NB4 (cell line): Measurements from ENCODE around the gene SNHG17.

Experiments used
- DNase-seq: peaks from one replicate; pipeline ENCODE4 v3.0.0; 2010; ENCODE audit warnings: low read depth
- H3K4me3 ChIP-seq: one replicate; pipeline ENCODE4 v1.5.1; 2011; ENCODE audit warnings: mild to moderate bottlenecking, low read depth, low read length, moderate library complexity
- MYC ChIP-seq: IDR thresholded peaks from 2 replicates; pipeline ENCODE4 v1.6.1; 2011; ENCODE audit warnings: low read depth, low read length
- POLR2A ChIP-seq: IDR thresholded peaks from 2 replicates; pipeline ENCODE4 v1.6.1; 2011; ENCODE audit warnings: mild to moderate bottlenecking; ENCODE audit not compliant: insufficient read length; ENCODE audit errors: extremely low read depth
- TF ChIP-seq, protein P1 (sequence below): IDR thresholded peaks from 2 replicates; pipeline ENCODE4 v1.6.1; 2011; ENCODE audit warnings: low read depth, low read length
- TF ChIP-seq, protein P2 (sequence below): IDR thresholded peaks from one replicate; pipeline ENCODE4 v1.5.1; 2012; ENCODE audit warnings: low read depth, low read length

Gene SNHG17

DNA sequence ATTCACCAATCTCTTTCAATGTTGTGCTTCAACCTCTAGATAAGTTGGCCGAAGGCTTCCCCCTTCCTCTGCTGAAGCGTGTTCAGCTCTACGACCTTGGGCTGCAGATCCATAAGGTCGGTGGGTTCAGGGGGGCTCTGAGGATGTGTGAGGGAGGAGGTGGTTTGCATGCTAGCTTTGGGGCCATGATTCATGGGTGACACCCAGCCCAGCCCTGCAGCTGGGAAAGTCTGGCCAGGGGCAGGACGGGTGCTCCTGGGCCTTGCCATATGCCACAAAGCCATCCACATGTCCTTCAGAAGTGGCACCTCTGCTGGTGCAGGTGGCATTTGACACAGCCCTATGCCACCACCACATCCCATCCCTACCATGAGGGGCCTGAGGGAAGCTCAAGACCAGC is 61.2 kb downstream of the SNHG17 start:
- TF ChIP-seq POLR2A (no peak), MYC (no peak)
- TF ChIP-seq, protein P1, sequence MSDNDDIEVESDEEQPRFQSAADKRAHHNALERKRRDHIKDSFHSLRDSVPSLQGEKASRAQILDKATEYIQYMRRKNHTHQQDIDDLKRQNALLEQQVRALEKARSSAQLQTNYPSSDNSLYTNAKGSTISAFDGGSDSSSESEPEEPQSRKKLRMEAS = no peak
- TF ChIP-seq, protein P2, sequence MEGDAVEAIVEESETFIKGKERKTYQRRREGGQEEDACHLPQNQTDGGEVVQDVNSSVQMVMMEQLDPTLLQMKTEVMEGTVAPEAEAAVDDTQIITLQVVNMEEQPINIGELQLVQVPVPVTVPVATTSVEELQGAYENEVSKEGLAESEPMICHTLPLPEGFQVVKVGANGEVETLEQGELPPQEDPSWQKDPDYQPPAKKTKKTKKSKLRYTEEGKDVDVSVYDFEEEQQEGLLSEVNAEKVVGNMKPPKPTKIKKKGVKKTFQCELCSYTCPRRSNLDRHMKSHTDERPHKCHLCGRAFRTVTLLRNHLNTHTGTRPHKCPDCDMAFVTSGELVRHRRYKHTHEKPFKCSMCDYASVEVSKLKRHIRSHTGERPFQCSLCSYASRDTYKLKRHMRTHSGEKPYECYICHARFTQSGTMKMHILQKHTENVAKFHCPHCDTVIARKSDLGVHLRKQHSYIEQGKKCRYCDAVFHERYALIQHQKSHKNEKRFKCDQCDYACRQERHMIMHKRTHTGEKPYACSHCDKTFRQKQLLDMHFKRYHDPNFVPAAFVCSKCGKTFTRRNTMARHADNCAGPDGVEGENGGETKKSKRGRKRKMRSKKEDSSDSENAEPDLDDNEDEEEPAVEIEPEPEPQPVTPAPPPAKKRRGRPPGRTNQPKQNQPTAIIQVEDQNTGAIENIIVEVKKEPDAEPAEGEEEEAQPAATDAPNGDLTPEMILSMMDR = no peak
- no peak overlapping the region for H3K4me3 ChIP-seq
- DNase-seq = no peak

DNA sequence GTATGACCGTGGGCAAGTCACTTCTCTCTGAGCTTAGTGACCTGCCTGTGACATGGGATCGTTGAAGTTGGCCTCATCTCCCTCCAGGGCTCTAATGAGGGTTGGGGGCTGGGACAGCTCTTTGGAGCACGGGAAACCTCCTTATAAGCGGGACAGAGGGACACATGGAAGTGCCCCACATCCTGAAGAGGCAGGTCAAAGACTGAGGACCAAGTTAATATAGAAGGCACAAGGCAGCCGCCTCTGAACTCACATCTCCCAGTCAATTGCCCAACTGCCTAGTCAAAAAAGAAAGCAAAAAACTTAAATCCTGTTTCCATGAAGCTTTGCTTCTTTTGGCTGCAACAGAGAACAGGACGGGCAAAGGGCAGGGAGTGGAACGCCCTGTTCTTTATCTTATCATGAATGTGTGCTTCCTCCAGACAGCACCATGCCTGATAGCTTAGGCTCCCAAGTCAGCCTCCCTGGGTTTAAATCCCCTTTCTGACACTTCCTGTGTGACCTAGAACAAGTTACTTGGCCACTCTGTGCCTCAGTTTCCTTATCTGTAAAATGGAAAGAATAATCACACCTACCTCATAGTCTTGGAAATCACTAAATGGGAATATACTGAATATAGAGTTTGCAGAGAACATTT is 61.8 kb downstream of the SNHG17 start:
- DNase-seq = no peak
- TF ChIP-seq MYC (no peak), POLR2A (no peak)
- TF ChIP-seq, protein P1 = no peak
- TF ChIP-seq, protein P2 = no peak
- no peak overlapping the region for H3K4me3 ChIP-seq

DNA sequence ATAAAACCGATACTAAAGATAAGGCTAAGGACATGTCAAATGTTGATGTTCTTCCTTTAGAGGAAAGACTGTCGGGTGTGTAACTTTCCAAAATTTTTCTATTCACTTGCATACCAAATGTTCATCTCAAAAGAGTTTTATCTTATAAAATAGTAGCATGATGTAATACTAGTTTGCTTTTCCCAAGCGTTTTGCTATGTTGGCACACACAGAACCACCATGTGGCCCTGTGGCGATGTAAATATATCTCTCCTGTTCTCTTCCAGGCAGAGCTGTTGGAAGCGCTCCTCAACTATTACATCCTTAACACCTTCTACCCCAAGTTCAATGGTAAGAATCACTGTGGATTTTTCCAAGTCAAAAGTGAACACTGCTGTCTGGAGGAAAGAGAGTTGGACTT is 62.3 kb downstream of the SNHG17 start:
- TF ChIP-seq, protein P1 = no peak
- TF ChIP-seq, protein P2 = no peak
- no peak for TF ChIP-seq MYC
- no peak for TF ChIP-seq POLR2A
- DNase-seq = no peak
- no peak overlapping the region for H3K4me3 ChIP-seq
